PC-9 (cell line): ENCODE results near the gene VAPA.

ENCODE experiments used
- EZH2 ChIP-seq: fragments of 200-600 bp; sonication (generic); IDR thresholded peaks from 2 replicates; pipeline ENCODE4 v1.8.0; 2017; ENCODE audit warnings: antibody characterized with exemption, low read depth
- TF ChIP-seq, protein P1 (sequence below): fragments of 200-600 bp; sonication (generic); conservative IDR thresholded peaks from 2 replicates; pipeline ENCODE4 v1.6.1; 2017; ENCODE audit warnings: mixed run types, antibody characterized with exemption, mild to moderate bottlenecking, moderate library complexity

DNA sequence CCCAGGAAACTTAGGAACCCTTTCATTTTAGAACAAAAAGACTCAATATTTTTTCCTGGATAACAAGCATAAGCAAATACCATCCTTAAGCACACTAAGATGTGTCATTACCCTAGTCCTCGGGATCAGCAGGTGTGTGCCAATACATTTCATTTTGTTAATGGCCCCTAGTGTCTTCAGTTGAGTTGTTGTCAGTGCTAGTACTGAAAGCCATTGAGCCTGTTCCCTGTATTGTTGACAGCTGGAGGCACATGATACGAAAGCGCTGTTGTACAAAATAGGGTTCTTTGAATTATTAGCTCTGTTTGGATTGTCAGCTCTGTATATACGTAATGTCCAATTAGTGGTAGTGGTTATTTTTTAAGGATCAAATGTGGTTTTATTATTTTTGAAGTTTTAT is 29.5 kb downstream of the VAPA start:
- TF ChIP-seq, protein P1, sequence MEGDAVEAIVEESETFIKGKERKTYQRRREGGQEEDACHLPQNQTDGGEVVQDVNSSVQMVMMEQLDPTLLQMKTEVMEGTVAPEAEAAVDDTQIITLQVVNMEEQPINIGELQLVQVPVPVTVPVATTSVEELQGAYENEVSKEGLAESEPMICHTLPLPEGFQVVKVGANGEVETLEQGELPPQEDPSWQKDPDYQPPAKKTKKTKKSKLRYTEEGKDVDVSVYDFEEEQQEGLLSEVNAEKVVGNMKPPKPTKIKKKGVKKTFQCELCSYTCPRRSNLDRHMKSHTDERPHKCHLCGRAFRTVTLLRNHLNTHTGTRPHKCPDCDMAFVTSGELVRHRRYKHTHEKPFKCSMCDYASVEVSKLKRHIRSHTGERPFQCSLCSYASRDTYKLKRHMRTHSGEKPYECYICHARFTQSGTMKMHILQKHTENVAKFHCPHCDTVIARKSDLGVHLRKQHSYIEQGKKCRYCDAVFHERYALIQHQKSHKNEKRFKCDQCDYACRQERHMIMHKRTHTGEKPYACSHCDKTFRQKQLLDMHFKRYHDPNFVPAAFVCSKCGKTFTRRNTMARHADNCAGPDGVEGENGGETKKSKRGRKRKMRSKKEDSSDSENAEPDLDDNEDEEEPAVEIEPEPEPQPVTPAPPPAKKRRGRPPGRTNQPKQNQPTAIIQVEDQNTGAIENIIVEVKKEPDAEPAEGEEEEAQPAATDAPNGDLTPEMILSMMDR: no peak
- TF ChIP-seq EZH2: no peak
